HepG2 (cell line): ENCODE measurements around the gene SLC35F6. TPM values are rescaled to one million over a fixed set of nuclear protein-coding genes. Genes with fewer than 3 reads are reported as not detected.

Experiments
- SKIL ChIP-seq: sonication (generic); formaldehyde crosslinking; IDR thresholded peaks from 2 replicates; pipeline ENCODE4 v1.8.0; 2022; ENCODE audit warnings: missing genetic modification reagents, mild to moderate bottlenecking, moderate library complexity, borderline replicate concordance
- SRY ChIP-seq: sonication (generic); formaldehyde crosslinking; IDR thresholded peaks from 2 replicates; pipeline ENCODE4 v1.8.0; 2022; ENCODE audit warnings: mild to moderate bottlenecking, missing genetic modification reagents
- ZNF530 ChIP-seq: sonication (generic); formaldehyde crosslinking; IDR thresholded peaks from 2 replicates; pipeline ENCODE4 v1.5.0; 2020; ENCODE audit warnings: low read depth, mild to moderate bottlenecking, missing genetic modification reagents
- ZNF598 ChIP-seq: sonication (generic); formaldehyde crosslinking; IDR thresholded peaks from 2 replicates; pipeline ENCODE4 v1.5.1; 2020; ENCODE audit warnings: mild to moderate bottlenecking, missing genetic modification reagents, borderline replicate concordance
- ZNF761 ChIP-seq: sonication (generic); formaldehyde crosslinking; conservative IDR thresholded peaks from 2 replicates; pipeline ENCODE4 v1.4.0; 2020; ENCODE audit warnings: mild to moderate bottlenecking, missing genetic modification reagents
- polyA plus RNA-seq, 8 experiments: library from polyadenylated mRNA; depleted of rRNA in 3 of 8; stranded (reverse) in 7 of 8; unstranded in 1 of 8; fragments of >200 nt; fragmentation: Illumina TruSeq in 4 of 8; extraction: Trizol in 4 of 8; gene quantifications; 2 replicates each; pipeline versions ENCODE4 v1.2.1 to v1.2.3, GENCODE V29; 2011 to 2016; ENCODE audit warnings: low read depth in 4 of 8, missing spikeins in 1 of 8, mixed read lengths in 1 of 8; ENCODE audit not compliant: insufficient read depth in 1 of 8
- total RNA-seq, 5 experiments: library from RNA; depleted of rRNA; stranded (reverse); fragments of >200 nt; fragmentation: Illumina TruSeq; extraction: Trizol; gene quantifications; 2 replicates each; pipeline ENCODE4 v1.2.3, GENCODE V29; 2016; ENCODE audit warnings: low read depth in 1 of 5
- TF ChIP-seq, protein P1 (sequence below): sonication (generic); formaldehyde crosslinking; IDR thresholded peaks from 2 replicates; pipeline ENCODE4 v1.5.0; 2020; ENCODE audit warnings: mild to moderate bottlenecking, missing genetic modification reagents, borderline replicate concordance
- TF ChIP-seq, protein P2 (sequence below): sonication (generic); formaldehyde crosslinking; IDR thresholded peaks from 2 replicates; pipeline ENCODE4 v1.4.0; 2020; ENCODE audit warnings: mild to moderate bottlenecking, missing genetic modification reagents, borderline replicate concordance
- TF ChIP-seq, protein P3 (sequence below): sonication (generic); formaldehyde crosslinking; IDR thresholded peaks from 2 replicates; pipeline ENCODE4 v1.5.0; 2020; ENCODE audit warnings: mild to moderate bottlenecking, missing genetic modification reagents
- TF ChIP-seq, protein P4 (sequence below): IDR thresholded peaks from 2 replicates; pipeline ENCODE4 v1.6.1; 2012; ENCODE audit warnings: low read length, improper control_type of control experiment

SLC35F6 gene
- total and polyA plus RNA-seq, 2 of the 13 experiments (the other 11 are each of a cell fraction or from before 2014, with no cell fraction given) = 15.2 to 21.2 TPM

GRCh38 chr2:26772064-26773001 lies 8.2 kb downstream of the SLC35F6 start (continued):
- TF ChIP-seq, protein P1, sequence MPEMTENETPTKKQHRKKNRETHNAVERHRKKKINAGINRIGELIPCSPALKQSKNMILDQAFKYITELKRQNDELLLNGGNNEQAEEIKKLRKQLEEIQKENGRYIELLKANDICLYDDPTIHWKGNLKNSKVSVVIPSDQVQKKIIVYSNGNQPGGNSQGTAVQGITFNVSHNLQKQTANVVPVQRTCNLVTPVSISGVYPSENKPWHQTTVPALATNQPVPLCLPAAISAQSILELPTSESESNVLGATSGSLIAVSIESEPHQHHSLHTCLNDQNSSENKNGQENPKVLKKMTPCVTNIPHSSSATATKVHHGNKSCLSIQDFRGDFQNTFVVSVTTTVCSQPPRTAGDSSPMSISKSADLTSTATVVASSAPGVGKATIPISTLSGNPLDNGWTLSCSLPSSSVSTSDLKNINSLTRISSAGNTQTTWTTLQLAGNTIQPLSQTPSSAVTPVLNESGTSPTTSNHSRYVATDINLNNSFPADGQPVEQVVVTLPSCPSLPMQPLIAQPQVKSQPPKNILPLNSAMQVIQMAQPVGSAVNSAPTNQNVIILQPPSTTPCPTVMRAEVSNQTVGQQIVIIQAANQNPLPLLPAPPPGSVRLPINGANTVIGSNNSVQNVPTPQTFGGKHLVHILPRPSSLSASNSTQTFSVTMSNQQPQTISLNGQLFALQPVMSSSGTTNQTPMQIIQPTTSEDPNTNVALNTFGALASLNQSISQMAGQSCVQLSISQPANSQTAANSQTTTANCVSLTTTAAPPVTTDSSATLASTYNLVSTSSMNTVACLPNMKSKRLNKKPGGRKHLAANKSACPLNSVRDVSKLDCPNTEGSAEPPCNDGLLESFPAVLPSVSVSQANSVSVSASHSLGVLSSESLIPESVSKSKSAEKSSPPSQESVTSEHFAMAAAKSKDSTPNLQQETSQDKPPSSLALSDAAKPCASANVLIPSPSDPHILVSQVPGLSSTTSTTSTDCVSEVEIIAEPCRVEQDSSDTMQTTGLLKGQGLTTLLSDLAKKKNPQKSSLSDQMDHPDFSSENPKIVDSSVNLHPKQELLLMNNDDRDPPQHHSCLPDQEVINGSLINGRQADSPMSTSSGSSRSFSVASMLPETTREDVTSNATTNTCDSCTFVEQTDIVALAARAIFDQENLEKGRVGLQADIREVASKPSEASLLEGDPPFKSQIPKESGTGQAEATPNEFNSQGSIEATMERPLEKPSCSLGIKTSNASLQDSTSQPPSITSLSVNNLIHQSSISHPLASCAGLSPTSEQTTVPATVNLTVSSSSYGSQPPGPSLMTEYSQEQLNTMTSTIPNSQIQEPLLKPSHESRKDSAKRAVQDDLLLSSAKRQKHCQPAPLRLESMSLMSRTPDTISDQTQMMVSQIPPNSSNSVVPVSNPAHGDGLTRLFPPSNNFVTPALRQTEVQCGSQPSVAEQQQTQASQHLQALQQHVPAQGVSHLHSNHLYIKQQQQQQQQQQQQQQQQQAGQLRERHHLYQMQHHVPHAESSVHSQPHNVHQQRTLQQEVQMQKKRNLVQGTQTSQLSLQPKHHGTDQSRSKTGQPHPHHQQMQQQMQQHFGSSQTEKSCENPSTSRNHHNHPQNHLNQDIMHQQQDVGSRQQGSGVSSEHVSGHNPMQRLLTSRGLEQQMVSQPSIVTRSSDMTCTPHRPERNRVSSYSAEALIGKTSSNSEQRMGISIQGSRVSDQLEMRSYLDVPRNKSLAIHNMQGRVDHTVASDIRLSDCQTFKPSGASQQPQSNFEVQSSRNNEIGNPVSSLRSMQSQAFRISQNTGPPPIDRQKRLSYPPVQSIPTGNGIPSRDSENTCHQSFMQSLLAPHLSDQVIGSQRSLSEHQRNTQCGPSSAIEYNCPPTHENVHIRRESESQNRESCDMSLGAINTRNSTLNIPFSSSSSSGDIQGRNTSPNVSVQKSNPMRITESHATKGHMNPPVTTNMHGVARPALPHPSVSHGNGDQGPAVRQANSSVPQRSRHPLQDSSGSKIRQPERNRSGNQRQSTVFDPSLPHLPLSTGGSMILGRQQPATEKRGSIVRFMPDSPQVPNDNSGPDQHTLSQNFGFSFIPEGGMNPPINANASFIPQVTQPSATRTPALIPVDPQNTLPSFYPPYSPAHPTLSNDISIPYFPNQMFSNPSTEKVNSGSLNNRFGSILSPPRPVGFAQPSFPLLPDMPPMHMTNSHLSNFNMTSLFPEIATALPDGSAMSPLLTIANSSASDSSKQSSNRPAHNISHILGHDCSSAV (CRISPR knock-in tag) = no peak
- TF ChIP-seq ZNF761 (CRISPR knock-in tag) = no peak
- TF ChIP-seq, protein P2, sequence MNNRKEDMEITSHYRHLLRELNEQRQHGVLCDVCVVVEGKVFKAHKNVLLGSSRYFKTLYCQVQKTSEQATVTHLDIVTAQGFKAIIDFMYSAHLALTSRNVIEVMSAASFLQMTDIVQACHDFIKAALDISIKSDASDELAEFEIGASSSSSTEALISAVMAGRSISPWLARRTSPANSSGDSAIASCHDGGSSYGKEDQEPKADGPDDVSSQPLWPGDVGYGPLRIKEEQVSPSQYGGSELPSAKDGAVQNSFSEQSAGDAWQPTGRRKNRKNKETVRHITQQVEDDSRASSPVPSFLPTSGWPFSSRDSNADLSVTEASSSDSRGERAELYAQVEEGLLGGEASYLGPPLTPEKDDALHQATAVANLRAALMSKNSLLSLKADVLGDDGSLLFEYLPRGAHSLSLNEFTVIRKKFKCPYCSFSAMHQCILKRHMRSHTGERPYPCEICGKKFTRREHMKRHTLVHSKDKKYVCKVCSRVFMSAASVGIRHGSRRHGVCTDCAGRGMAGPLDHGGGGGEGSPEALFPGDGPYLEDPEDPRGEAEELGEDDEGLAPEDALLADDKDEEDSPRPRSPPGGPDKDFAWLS (CRISPR knock-in tag) = no peak
- TF ChIP-seq, protein P3, sequence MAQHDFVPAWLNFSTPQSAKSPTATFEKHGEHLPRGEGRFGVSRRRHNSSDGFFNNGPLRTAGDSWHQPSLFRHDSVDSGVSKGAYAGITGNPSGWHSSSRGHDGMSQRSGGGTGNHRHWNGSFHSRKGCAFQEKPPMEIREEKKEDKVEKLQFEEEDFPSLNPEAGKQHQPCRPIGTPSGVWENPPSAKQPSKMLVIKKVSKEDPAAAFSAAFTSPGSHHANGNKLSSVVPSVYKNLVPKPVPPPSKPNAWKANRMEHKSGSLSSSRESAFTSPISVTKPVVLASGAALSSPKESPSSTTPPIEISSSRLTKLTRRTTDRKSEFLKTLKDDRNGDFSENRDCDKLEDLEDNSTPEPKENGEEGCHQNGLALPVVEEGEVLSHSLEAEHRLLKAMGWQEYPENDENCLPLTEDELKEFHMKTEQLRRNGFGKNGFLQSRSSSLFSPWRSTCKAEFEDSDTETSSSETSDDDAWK (CRISPR knock-in tag) = no peak
- no peak for TF ChIP-seq ZNF530
- TF ChIP-seq ZNF598 (CRISPR knock-in tag) = no peak
- TF ChIP-seq, protein P4, sequence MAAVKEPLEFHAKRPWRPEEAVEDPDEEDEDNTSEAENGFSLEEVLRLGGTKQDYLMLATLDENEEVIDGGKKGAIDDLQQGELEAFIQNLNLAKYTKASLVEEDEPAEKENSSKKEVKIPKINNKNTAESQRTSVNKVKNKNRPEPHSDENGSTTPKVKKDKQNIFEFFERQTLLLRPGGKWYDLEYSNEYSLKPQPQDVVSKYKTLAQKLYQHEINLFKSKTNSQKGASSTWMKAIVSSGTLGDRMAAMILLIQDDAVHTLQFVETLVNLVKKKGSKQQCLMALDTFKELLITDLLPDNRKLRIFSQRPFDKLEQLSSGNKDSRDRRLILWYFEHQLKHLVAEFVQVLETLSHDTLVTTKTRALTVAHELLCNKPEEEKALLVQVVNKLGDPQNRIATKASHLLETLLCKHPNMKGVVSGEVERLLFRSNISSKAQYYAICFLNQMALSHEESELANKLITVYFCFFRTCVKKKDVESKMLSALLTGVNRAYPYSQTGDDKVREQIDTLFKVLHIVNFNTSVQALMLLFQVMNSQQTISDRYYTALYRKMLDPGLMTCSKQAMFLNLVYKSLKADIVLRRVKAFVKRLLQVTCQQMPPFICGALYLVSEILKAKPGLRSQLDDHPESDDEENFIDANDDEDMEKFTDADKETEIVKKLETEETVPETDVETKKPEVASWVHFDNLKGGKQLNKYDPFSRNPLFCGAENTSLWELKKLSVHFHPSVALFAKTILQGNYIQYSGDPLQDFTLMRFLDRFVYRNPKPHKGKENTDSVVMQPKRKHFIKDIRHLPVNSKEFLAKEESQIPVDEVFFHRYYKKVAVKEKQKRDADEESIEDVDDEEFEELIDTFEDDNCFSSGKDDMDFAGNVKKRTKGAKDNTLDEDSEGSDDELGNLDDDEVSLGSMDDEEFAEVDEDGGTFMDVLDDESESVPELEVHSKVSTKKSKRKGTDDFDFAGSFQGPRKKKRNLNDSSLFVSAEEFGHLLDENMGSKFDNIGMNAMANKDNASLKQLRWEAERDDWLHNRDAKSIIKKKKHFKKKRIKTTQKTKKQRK = no peak
- TF ChIP-seq SRY (CRISPR knock-in tag) = no peak
- peak; percentile 61; the same call in 1 of the 2 replicates for TF ChIP-seq SKIL (CRISPR knock-in tag)
